Measurements from ENCODE around the gene DUSP5.

DUSP5 gene

GRCh38 chr10:110546499-110547110, 48.9 kb downstream of the DUSP5 start:
- DNase-seq (ENCODE audit: low spot score), result no peak

GRCh38 chr10:110547139-110547761, 49.5 kb downstream of the DUSP5 start:
- peak; percentile 88 for DNase-seq (ENCODE audit: low spot score)

- no peak for DNase-seq (ENCODE audit: low spot score)
These were observed 50.3 kb downstream of the DUSP5 start for GRCh38 chr10:110548002-110548401.

- DNase-seq (ENCODE audit: low spot score), result no peak
These were observed 51.5 kb downstream of the DUSP5 start for GRCh38 chr10:110549211-110549610.

GRCh38 chr10:110553905-110554304, 56.2 kb downstream of the DUSP5 start:
- no peak for DNase-seq (ENCODE audit: low spot score)

- no peak for DNase-seq (ENCODE audit: low spot score)
These were observed 58.6 kb downstream of the DUSP5 start for GRCh38 chr10:110556296-110556695.

GRCh38 chr10:110556969-110557601, 59.4 kb downstream of the DUSP5 start:
- peak; percentile 49 for DNase-seq (ENCODE audit: low spot score)

- no peak for DNase-seq (ENCODE audit: low spot score)
These were observed 60.3 kb downstream of the DUSP5 start for GRCh38 chr10:110558041-110558440.

GRCh38 chr10:110560012-110560411, 62.3 kb downstream of the DUSP5 start:
- no peak for DNase-seq (ENCODE audit: low spot score)

Measured in RKO (cell line).